GM18499 (cell line): ENCODE data around the gene DOCK10.
A peak's percentile ranks its signal among the peaks of the same experiment; 100 is the strongest.

ENCODE experiments used
- ATAC-seq: cut with Tn5 transposase; IDR thresholded peaks from one replicate; pipeline ENCODE4 v1.9.1; 2021; ENCODE audit warnings: moderate number of reproducible peaks; ENCODE audit not compliant: insufficient read depth, unreplicated experiment

DOCK10 gene

GRCh38 chr2:224983712-224984554 is 58.3 kb downstream of the DOCK10 start:
- no peak for ATAC-seq

- no peak for ATAC-seq
These were observed 59.2 kb downstream of the DOCK10 start for GRCh38 chr2:224982910-224983711.

- no peak for ATAC-seq
These were observed 60.0 kb downstream of the DOCK10 start for GRCh38 chr2:224982226-224982625.

GRCh38 chr2:224976629-224977525 is 65.4 kb downstream of the DOCK10 start:
- no peak for ATAC-seq

- ATAC-seq = no peak
These were observed 66.5 kb downstream of the DOCK10 start for GRCh38 chr2:224975761-224976160.

GRCh38 chr2:224973112-224974016 is 68.9 kb downstream of the DOCK10 start:
- no peak for ATAC-seq

GRCh38 chr2:224971214-224971613 is 71.1 kb downstream of the DOCK10 start:
- ATAC-seq = no peak

- ATAC-seq = no peak
These were observed 72.0 kb downstream of the DOCK10 start for GRCh38 chr2:224970311-224970710.

GRCh38 chr2:224969633-224970260 is 72.5 kb downstream of the DOCK10 start:
- ATAC-seq = no peak

GRCh38 chr2:224969095-224969494 is 73.2 kb downstream of the DOCK10 start:
- no peak for ATAC-seq

GRCh38 chr2:224968051-224968450 is 74.2 kb downstream of the DOCK10 start:
- ATAC-seq = no peak

- no peak for ATAC-seq
These were observed 75.7 kb downstream of the DOCK10 start for GRCh38 chr2:224966613-224967012.

GRCh38 chr2:224959556-224959955 is 82.7 kb downstream of the DOCK10 start:
- no peak for ATAC-seq

- no peak for ATAC-seq
These were observed 83.4 kb downstream of the DOCK10 start for GRCh38 chr2:224958873-224959272.

- no peak for ATAC-seq
These were observed 83.8 kb downstream of the DOCK10 start for GRCh38 chr2:224958462-224958857.

GRCh38 chr2:224957540-224958461 is 84.5 kb downstream of the DOCK10 start:
- ATAC-seq = peak; percentile 81

GRCh38 chr2:224956706-224957105 is 85.6 kb downstream of the DOCK10 start:
- ATAC-seq = no peak

- no peak for ATAC-seq
These were observed 87.3 kb downstream of the DOCK10 start for GRCh38 chr2:224954980-224955379.
